Stimulated activated CD8-positive, alpha-beta memory T cell treated with anti-CD3 and anti-CD28 coated beads, Interleukin-4, amount 100 ng/mL, for 4 hours (primary cell): ENCODE results near the gene ZDHHC14.
"Not testable (repeated sequence)": the region's sequence is repeated elsewhere in the genome, so short reads cannot be mapped to it uniquely, and the experiment has no call there.

ENCODE experiments used
- DNase-seq, 2 donors: peaks; one replicate each; pipeline ENCODE4 v3.0.0-alpha.2; 2020; ENCODE audit warnings: low read depth in 2 of 2, low spot score in 1 of 2

The ZDHHC14 gene

GRCh38 chr6:157405986-157406385, 25.0 kb downstream of the ZDHHC14 start:
- no peak for DNase-seq

DNA sequence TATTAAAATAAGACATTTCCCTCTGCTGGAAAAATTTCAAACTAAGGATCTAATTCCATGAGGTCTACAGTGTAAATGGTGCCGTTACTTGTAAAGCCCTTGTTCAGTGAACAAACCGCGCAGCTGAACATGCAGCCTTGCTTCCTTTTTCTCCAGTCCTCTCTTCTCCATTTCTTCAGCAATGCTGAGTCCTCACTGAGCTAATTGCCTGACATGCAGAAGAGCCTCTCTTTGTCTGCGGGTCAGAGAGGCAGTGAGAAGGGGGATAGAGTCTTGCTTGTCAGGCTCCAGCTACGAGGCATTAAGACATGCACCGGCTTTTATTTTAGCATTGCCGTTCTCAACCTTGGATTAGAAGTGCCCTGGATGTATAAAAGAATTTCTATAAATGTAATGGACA, 25.7 kb downstream of the ZDHHC14 start:
- DNase-seq = no peak

GRCh38 chr6:157407646-157408045, 26.7 kb downstream of the ZDHHC14 start:
- no peak for DNase-seq

- DNase-seq = not testable (repeated sequence)
Measured at GRCh38 chr6:157408427-157408826, 27.4 kb downstream of the ZDHHC14 start.

DNA sequence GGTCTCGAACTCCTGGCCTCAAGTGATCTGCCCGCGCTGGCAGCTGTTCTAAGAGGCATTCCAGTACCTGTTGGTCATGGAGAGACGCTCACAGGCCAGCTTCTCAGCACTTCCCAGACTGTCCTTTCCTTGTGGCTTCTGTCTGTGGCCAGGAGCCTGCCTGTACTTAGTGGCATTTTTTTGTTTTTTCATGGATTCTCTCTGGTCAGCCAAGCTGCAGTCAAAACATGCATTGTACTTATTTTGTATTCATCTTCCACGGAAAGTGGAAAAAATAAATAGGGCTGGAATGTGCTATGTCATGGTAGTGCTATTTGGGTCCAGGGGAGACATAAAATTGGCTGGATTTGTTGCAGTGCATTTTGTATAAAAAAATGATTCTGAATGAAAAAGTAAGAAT, 29.1 kb downstream of the ZDHHC14 start:
- no peak for DNase-seq

DNA sequence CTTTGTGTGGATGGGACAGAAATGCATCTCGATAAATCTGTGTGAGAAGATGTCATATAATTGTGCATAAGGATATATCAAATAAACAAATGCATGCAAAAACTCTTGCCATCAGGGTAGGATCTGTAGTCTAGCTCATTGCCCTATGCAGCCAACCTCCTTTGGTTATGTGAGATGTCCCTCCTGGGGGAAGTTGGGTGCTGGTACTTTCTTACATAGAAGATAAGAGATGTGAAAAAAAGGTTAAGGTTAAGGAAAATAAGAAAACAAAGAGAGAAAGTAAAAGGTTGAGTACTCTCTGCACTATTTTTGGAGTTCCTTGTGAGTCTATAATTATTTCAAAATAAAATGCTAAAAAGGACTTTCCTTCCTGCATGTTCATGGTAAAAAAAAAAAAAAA, 30.4 kb downstream of the ZDHHC14 start:
- DNase-seq = no peak

DNA sequence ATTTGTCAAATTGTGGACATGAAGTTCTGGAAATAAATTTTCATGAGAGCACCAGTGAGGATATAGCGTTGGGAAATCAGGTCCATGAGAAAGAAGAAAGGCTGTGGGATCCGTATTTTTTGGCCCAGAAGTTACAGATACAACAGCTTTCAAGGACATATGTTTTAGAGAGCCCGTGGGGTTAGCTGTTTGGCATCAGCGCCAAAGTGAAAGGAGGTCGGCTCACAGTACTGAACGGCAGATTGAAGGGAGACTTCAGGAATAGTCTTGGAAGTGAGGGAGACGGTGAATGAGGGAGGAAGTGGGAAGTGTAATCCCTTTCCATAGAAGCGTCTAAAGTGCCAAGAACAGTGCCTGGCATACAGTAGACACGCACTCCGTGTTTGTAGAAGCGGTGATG, 31.8 kb downstream of the ZDHHC14 start:
- DNase-seq = no peak

GRCh38 chr6:157420497-157420896, 39.5 kb downstream of the ZDHHC14 start:
- DNase-seq = no peak

- DNase-seq = no peak
Measured at GRCh38 chr6:157424491-157425020, 43.6 kb downstream of the ZDHHC14 start.

DNA sequence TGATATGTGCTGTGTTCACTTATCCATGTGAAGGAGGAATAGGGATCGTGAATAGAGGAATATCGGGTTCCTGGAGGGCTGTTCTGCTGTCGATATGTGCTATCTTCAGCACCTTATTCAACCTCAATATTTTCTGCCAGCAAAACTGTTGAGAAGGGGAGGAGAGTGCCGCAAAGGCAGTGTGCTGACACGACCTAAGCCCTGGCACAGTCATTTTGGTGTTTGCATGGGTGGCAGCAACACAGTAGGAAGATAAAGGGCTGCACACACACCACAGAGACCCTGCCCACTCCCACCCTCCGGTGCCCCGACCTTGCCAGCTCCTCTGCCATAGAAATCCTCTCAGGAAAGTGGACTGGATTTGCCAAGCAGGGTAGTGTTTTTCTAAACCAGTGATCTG, 47.0 kb downstream of the ZDHHC14 start:
- no peak for DNase-seq

- no peak for DNase-seq
Measured at GRCh38 chr6:157428427-157429202, 47.6 kb downstream of the ZDHHC14 start.

- DNase-seq = no peak
Measured at GRCh38 chr6:157429248-157429647, 48.3 kb downstream of the ZDHHC14 start.

- DNase-seq = no peak
Measured at GRCh38 chr6:157430834-157431233, 49.8 kb downstream of the ZDHHC14 start.

GRCh38 chr6:157432231-157432891, 51.4 kb downstream of the ZDHHC14 start:
- no peak for DNase-seq

DNA sequence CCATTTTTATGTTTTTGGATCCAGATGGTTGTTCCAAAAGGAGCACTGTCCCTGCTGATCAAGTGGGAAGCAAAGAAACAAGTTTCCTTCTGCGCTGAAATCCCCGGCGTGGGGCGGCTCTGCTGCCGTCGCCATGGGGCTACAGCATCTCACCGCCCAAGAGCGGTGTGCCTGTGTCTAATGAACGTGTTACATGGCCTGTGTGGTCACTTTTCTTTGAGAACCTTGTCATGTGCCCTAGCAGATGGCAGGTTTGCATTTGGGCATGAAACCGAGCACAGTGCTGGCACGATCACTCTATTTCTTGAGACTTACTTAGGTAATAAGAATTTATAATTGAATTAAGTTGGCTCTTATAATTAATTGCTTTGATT, 51.9 kb downstream of the ZDHHC14 start:
- DNase-seq = no peak

DNA sequence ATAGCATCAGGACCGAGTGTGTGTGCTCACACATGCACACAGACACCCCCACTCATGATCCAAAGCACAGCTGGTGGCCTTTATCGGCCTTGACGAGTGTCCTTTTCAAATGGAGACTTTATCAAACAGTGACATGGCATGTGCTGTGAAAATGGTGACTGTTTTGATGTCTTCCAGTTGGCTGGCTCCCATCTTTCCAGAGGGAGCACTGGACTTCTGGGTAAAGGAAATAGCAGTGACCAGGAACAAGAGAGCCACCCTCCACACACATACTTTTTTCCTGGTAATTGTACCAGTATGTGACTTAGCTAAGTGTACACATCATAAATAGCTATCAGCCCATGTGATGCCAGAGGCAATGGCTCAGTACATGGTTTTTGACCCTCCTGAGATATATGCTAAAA, 52.7 kb downstream of the ZDHHC14 start:
- DNase-seq = no peak

DNA sequence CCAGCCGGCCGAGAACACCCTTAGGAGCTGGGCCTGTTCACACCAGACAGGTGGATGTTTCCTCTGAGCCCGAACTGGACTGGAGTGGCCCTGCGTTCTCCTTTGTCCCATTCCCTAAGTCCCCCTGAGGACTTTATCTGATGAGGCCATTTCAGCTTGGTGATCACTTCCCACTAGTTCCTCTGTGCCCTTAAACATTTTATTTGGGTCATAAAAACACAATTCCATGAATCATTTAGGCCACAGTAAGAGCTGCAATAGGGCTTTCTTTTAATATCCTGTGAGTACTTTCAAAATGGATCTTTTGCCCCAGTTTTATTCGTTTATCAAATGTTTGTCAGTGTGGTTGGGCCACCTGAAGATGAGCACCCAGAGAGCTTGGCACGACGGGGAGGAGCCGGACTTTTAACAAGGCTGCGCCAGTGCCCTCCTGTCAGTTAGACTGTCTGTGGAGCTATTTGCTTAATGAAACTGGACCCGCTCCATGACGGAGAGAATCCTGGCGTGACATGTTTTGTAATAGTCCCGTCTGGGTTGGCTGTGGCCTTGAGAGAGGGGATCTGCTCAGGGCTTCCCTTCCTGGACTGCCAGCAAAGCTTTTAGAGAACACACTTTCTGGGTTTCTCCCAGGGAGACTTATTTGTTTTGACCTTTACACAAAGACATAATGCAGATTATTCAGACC, 53.5 kb downstream of the ZDHHC14 start:
- DNase-seq = no peak

DNA sequence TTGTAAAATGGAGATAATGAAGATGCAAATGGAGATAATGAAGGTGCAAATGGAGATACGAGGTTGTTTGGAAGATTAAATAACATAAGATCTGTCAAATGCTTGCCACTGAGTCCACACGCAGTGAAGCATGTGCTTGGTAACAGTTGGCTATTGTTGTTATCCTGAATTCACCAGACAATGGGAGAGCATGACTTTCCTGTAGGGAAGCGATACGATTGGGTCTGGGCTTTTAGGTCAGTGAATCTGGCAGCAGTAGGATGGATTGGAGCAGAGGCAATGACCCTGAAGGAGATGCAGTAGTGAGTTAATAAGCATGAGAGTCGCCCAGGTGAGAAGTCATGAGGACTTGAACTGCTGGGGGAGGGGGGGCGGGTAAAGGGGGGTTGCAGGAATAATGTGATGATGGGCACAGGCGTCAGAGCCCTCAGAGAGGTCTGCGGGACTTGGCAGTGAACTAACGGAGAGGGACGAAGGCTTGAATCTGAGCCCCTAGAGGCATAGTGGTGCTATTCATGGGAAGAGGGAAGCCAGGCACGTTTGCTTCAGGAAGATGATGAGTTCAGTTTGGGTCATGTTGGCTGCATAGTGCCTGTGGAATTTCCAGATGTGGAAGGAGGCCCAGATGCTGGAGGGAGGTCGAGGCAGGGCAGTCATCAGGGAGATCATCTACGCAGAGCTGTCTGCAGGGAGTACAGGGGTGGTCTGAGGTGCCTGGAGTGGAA, 55.4 kb downstream of the ZDHHC14 start:
- DNase-seq = no peak

GRCh38 chr6:157436944-157437336, 56.0 kb downstream of the ZDHHC14 start:
- DNase-seq = no peak

- no peak for DNase-seq
Measured at GRCh38 chr6:157438611-157439111, 57.7 kb downstream of the ZDHHC14 start.

DNA sequence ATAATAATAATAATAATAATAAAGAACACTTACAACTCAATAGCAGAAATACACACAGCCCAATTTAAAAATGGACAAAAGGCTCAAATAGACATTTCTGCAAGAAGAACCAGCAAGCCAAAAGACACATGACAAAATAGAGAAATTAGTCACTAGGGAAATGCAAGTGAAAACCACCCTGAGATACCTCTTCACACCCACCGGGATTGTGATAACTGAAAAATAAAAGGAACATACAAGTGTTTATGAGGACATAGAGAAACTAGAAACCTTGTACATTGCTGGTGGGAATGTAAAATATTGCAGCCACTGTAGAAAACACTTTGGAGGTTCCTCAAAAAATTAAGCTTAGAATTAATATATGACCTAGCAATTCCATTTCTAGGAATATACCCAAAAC, 59.2 kb downstream of the ZDHHC14 start:
- DNase-seq = no peak
